ENCODE measurements around the gene TMEM43. TPM values are rescaled to one million over a fixed set of nuclear protein-coding genes. Genes with fewer than 3 reads are reported as not detected.

Gene TMEM43
- total and polyA plus RNA-seq, 2 of the 8 experiments (the other 6 are each of a cell fraction or from before 2014, with no cell fraction given) = 27.0 to 33.7 TPM

GRCh38 chr3:14134291-14134690 lies 9.4 kb downstream of the TMEM43 start:
- no peaks in the 10 kb centered on the region for H3K79me2 ChIP-seq (ENCODE audit: control insufficient read depth in 1 of 2, insufficient read depth in 2 of 2, low read length in 2 of 2)
- H2BK12ac ChIP-seq (ENCODE audit: low read depth, low read length) = no peak overlapping the region
- H3K56ac ChIP-seq (replicated peaks; ENCODE audit: insufficient read length, low read depth, low read length) = no peak overlapping the region
- H3K4me3 ChIP-seq (ENCODE audit: extremely low read depth in 1 of 4, insufficient read depth in 2 of 4, low read depth in 3 of 4, low read length in 4 of 4) = no peak overlapping the region
- H3K36me3 ChIP-seq (ENCODE audit: control insufficient read depth in 2 of 4, insufficient read depth in 4 of 4, low read length in 3 of 4) = peaks cover 12 to 39% (median 26%) of the 10 kb centered on the region in 4 experiments
- peaks cover 0 to 13% of the 10 kb centered on the region in 2 experiments for H4K20me1 ChIP-seq (replicated peaks in 1 of 2; ENCODE audit: control insufficient read depth in 1 of 2, insufficient read depth in 2 of 2, low read length in 2 of 2)
- no peak overlapping the region for H2AFZ ChIP-seq (ENCODE audit: low read length)
- no peak for DNase-seq (ENCODE audit: low read depth in 1 of 2, low spot score in 2 of 2)
- H4K5ac ChIP-seq (ENCODE audit: insufficient read length, low read depth, low read length) = no peak overlapping the region
- H2BK120ac ChIP-seq (replicated peaks; ENCODE audit: low read depth, low read length) = no peak overlapping the region
- no peak overlapping the region for H3K14ac ChIP-seq (ENCODE audit: insufficient read length)
- H3K4me2 ChIP-seq (ENCODE audit: insufficient read depth in 1 of 2, low read depth in 2 of 2, low read length in 2 of 2) = no peak overlapping the region
- H3K79me1 ChIP-seq (ENCODE audit: low read depth, low read length) = no peaks in the 10 kb centered on the region
- no peak overlapping the region for H3K23ac ChIP-seq (ENCODE audit: insufficient read length)
- no peaks in the 10 kb centered on the region for H3K4me1 ChIP-seq (replicated peaks in 1 of 4; ENCODE audit: control insufficient read depth in 3 of 4, insufficient read depth in 4 of 4, low read length in 3 of 4)
- no peaks in the 10 kb centered on the region for H3K23me2 ChIP-seq (ENCODE audit: low read depth, low read length)
- no peak overlapping the region for H3K18ac ChIP-seq (ENCODE audit: extremely low read depth, low read length)
- FAIRE-seq = no peak
- no peak overlapping the region for H2AK5ac ChIP-seq (ENCODE audit: low read depth, low read length)
- H2BK20ac ChIP-seq (ENCODE audit: low read length) = no peak overlapping the region
- H3K9me3 ChIP-seq (ENCODE audit: insufficient read depth in 2 of 2, low read depth in 1 of 2, low read length in 1 of 2) = no peaks in the 10 kb centered on the region
- POLR2A ChIA-PET (ENCODE audit: partially characterized antibody) = interaction anchor here (0.8 to 1.4 kb wide), 4 partner anchors 9 to 18 kb away, joined by 3 to 5 read pairs (median 3); no protein-coding TSS in a partner anchor
- CTCF ChIA-PET (ENCODE audit: partially characterized antibody) = interaction anchor here (0.8 to 1.9 kb wide), 7 partner anchors 9 to 334 kb away, joined by 3 to 14 read pairs (median 4); partner anchors contain the start of genes CHCHD4 and TMEM43
- H2BK5ac ChIP-seq (ENCODE audit: low read depth, low read length) = no peak overlapping the region
- WGBS, 2 experiments (ENCODE audit: extremely low coverage in 1 of 2, insufficient coverage in 1 of 2, insufficient read length in 1 of 2, insufficient replicate concordance in 2 of 2, low coverage in 1 of 2, low lambda C conversion rate in 2 of 2, missing lambda C conversion rate in 1 of 2) = 80% methylated on average over 6 of the region's 6 CpGs; no CpG with 5 or more reads in 1 of the 2 experiments
- no peak overlapping the region for H3K27ac ChIP-seq (ENCODE audit: low read depth, low read length)
- no peaks in the 10 kb centered on the region for H3K27me3 ChIP-seq (replicated peaks in 1 of 4; ENCODE audit: control insufficient read depth in 3 of 4, extremely low read depth in 1 of 4, insufficient read depth in 3 of 4, low read length in 3 of 4)
- TF ChIP-seq TAF7 (optimal IDR thresholded peaks at IDR 0.05; ENCODE audit: borderline replicate concordance, low read depth, low read length) = no peak
- no peak for TF ChIP-seq CHD1 (IDR thresholded peaks at IDR 0.05; ENCODE audit: low read depth, low read length)
- no peak for TF ChIP-seq PHF8 (conservative IDR thresholded peaks at IDR 0.05; ENCODE audit: low read depth, low read length)
- no peak for TF ChIP-seq RBBP5 (IDR thresholded peaks at IDR 0.05; ENCODE audit: borderline replicate concordance, low read depth, low read length)
- no peak for TF ChIP-seq NRF1 (IDR thresholded peaks at IDR 0.05; ENCODE audit: low read depth, low read length)
- no peak for TF ChIP-seq SIRT6 (IDR thresholded peaks at IDR 0.05; ENCODE audit: low read length)
- TF ChIP-seq SUZ12 (IDR thresholded peaks at IDR 0.05; ENCODE audit: low read length) = no peak
- TF ChIP-seq KDM5A (IDR thresholded peaks at IDR 0.05; ENCODE audit: low read length) = no peak
- no peak for TF ChIP-seq HDAC6 (IDR thresholded peaks at IDR 0.05; ENCODE audit: low read depth, low read length)
- TF ChIP-seq YY1 (IDR thresholded peaks at IDR 0.05; ENCODE audit: low read depth, low read length) = no peak
- TF ChIP-seq, protein P1, sequence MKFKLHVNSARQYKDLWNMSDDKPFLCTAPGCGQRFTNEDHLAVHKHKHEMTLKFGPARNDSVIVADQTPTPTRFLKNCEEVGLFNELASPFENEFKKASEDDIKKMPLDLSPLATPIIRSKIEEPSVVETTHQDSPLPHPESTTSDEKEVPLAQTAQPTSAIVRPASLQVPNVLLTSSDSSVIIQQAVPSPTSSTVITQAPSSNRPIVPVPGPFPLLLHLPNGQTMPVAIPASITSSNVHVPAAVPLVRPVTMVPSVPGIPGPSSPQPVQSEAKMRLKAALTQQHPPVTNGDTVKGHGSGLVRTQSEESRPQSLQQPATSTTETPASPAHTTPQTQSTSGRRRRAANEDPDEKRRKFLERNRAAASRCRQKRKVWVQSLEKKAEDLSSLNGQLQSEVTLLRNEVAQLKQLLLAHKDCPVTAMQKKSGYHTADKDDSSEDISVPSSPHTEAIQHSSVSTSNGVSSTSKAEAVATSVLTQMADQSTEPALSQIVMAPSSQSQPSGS (IDR thresholded peaks at IDR 0.05; ENCODE audit: low read length) = no peak
- TF ChIP-seq TEAD4 (IDR thresholded peaks at IDR 0.05; ENCODE audit: low read depth, low read length) = no peak
- H3K4ac ChIP-seq (replicated peaks; ENCODE audit: insufficient read length, low read depth, low read length) = no peak overlapping the region
- H2BK15ac ChIP-seq (ENCODE audit: low read length) = no peak overlapping the region
- no peak overlapping the region for H4K91ac ChIP-seq (replicated peaks; ENCODE audit: insufficient read length, low read length)
- no peak overlapping the region for H4K8ac ChIP-seq (ENCODE audit: extremely low read depth, insufficient read depth, low read length)
- no peak overlapping the region for H3K9ac ChIP-seq (replicated peaks in 1 of 4; ENCODE audit: extremely low read depth in 1 of 4, low read depth in 3 of 4, low read length in 3 of 4)
